ENCODE results near the gene MRAS.
"Not testable (repeated sequence)": the region's sequence is repeated elsewhere in the genome, so short reads cannot be mapped to it uniquely, and the experiment has no call there.

The MRAS gene

DNA sequence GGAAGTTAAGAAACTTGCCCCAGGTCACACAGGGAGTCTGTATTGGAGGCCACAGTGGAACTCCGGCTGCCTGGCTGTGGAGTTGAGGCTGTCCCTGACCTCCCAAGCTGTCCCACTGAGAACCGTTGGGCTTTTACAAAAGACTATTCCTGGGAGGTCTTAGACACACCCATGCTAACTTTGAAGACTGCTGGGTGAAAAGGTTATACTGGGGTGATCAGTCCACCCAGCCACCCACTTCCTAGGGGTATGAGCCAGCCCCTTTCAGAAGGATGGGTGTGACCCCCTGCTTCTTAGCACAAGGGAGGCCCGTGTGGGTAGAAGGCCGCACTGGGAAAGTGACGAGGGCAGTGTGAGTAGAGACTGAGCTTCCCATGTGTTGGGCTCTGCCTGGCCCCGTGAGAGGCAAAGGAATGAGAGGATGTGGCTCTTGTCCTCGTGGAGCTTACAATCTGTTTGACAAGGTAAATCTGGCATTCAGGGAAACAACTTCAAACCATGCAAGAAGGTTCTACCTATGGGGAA lies 19.0 kb downstream of the MRAS start:
- FAIRE-seq (no peak), DNase-seq (ENCODE audit: insufficient read length, low spot score) (no peak)
- no peak for TF ChIP-seq POLR2A (IDR thresholded peaks at IDR 0.05; ENCODE audit: low read depth, low read length)

DNA sequence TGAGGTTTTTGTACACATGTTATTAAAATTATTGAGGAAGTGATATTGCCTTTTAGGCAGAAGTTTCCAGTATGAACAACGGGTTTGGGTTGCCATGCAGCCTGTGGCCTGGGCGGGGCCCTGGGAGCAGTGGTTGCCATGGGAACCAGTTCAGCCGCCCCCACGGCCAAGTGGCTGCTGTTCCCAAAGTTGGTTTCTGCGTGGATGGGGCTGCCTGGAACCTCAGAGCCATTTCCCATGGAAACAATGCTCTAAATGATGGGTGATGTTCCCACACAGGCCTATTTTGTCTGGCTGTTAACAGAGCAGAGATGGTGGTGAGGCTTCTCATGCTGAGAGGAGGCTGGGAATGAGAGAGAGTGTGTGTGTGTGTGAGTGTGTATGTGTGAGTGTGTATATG lies 19.5 kb downstream of the MRAS start:
- no peak for FAIRE-seq

DNA sequence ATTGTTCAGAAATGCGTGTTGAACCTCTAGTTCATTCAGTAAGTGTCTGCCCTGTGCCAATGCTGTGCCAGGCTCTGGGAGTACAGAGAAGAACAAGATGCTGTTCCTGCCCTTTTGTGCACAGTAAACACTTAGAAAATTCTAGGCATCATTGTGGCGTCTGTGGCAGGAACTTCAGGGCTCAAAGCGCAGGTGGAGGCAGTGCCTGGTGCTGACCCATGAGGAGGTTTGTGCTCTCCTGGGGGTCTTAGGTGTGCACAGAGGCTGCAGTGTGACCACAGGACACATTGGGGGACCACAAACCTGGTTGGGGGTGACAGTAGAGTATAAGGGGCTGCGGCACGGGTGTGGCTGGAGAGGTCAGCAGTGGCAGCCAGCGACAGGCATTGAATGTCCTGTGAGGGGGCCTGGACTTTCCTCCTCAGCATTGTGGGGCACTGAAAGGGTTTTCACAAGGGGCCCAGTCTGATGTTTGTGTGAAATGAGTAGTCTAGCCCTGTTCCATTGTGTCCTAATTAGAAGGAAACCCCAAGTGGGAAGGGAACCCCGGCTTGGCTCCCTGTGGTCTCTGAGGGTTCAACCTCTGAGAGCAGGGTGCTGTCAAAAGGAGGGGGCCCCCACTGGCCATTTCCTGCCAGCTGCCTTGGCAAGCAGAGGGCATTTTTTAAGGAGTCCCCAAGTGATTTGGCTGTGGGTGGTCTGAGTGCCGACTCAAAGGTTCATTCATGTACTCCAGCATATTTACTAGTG lies 20.9 kb downstream of the MRAS start:
- FAIRE-seq (no peak), DNase-seq (ENCODE audit: insufficient read length, low spot score) (no peak)
- no peak for TF ChIP-seq POLR2A (IDR thresholded peaks at IDR 0.05; ENCODE audit: low read depth, low read length)

More for the DNA sequence above, 19.5 kb downstream of the MRAS start:
- TF ChIP-seq POLR2A (IDR thresholded peaks at IDR 0.05; ENCODE audit: low read depth, low read length), result no peak
- no peak for DNase-seq (ENCODE audit: insufficient read length, low spot score)

DNA sequence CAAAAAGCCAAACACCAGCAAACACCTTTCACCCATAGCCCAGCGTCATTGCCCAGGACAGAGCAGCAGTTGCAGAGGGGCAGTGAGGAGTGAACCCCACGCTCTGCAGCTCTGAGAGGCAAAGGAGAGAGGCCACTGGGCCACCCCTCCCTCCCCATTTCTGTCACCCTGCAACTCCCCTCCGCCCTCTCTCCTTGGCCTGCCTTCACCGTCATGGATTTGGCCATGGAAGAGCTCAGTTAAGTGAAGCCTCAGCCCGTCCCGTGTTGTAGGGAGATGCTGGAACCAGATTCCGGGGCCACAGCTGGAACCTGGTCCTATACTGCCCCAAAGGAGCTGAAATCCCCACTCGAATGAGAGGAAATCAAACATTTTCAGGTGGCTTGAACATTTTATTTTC lies 21.9 kb downstream of the MRAS start:
- TF ChIP-seq POLR2A (IDR thresholded peaks at IDR 0.05; ENCODE audit: low read depth, low read length), result no peak
- DNase-seq (ENCODE audit: insufficient read length, low spot score), result no peak
- FAIRE-seq, result no peak

DNA sequence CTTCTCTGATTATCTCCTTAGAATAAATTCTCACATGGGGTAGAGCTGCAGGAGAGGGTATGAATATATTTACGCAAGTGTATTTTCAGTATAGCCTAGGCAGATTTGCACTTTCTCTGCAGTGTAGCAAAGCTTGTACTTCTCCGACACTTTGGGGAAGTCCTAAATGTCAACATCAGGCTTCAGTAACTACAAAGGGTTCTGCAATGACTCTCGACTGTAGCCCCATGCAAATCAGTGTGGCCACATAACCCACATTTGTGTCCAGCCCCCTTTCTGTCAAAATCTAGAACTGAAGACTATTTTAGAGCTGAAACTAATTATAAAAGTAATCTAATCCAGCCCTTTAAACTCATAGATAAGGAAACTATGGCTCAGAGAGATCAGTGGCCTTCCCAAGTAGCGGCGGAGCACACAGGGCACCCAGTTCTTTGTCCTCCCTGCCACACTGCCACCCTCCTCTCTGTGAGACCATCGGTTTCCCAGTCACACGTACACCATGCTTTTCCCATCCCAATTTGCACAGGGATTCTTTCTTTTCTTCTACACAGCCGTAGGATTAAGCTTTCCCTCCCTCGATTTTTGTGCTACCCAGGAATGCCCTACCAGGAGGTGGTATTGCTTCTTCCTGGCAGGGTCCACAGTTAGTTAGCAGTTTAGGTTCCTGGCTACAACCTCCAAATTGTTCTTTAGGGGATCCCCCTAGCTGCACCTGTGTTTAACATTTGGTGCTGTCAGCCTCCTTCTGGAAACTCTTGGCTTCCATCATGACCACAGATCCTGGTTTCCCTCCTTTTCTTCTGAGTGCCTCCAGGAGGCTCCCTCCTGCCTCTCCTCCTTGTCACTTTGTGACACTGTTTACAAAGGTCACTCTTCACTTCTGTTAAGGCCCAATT lies 22.9 kb downstream of the MRAS start:
- FAIRE-seq, result no peak
- no peak for TF ChIP-seq POLR2A (IDR thresholded peaks at IDR 0.05; ENCODE audit: low read depth, low read length)
- DNase-seq (ENCODE audit: insufficient read length, low spot score), result no peak

DNA sequence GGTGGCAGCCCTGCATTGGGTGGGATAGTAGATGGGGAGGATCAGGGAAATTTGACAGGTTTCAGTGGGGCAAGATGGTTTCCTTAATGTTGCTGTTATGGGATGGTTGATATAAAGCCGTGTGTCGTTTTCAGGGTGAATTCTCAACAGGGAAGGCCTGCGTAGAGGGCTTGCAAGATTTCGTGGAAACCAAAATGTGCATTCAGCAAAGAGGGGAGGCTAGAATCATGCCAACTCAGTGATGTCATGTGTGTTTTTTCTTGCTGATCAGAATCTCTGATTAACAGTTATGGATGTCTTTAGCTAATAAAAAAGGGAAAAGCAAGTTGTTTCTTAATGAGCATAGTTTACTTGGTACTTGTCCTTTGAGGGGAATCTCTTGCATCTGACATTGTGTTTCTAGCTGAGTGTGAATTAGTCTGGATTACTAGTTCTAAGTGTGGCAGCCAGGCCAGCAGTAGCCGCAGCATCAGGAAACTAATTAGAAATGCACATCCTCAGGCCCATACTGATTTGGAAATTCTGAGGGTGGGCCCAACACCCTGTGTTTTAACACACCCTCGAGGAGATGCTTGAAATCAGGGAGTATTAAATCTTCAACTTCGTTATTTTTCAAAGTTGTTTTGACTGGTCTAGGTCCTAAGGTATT lies 24.8 kb downstream of the MRAS start:
- DNase-seq (ENCODE audit: insufficient read length, low spot score), result no peak
- no peak for TF ChIP-seq POLR2A (IDR thresholded peaks at IDR 0.05; ENCODE audit: low read depth, low read length)
- FAIRE-seq, result no peak

DNA sequence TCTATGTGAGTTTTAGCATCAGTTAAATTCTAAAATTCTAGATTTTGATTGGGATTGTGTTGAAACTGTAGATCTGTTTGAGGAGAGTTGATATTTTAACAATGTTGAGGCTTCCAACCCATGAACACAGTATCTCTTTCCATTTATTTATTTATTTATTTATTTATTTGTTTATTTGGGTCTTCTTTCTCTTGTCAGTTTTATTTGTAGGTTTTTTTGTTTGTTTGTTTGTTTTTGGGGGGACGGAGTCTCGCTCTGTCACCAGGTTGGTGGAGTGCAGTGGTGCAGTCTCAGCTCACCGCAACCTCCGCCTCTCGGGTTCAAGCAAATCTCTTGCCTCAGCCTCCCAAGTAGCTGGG lies 25.3 kb downstream of the MRAS start:
- DNase-seq (ENCODE audit: insufficient read length, low spot score), result no peak
- TF ChIP-seq POLR2A (IDR thresholded peaks at IDR 0.05; ENCODE audit: low read depth, low read length), result no peak
- FAIRE-seq, result no peak

DNA sequence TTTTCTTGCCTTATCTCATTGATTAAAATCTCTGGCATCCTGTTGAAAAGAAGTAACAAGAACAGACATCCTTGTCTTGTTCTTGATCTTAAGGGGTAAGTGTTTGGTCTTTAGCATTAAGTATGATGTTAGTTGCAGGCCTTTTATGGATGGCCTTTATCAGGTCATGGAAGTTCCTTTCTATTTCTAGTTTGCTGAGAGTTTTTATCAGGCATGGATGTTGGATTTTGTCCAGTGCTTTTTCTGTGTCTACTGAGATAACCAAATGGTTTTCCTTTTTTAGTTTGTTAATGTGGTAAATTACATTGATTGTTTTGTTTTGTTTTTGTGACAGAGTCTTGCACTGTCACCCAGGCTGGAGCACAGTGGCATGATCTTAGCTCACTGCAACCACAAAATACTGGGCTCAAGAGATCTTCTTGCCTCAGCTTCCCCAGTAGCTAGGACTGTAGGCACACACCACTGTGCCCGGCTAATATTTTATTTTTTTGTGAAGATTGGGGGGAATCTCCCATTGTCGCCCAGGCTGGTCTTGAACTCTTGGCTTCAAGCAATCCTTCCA lies 26.3 kb downstream of the MRAS start:
- no peak for TF ChIP-seq POLR2A (IDR thresholded peaks at IDR 0.05; ENCODE audit: low read depth, low read length)
- DNase-seq (ENCODE audit: insufficient read length, low spot score) (no peak), FAIRE-seq (no peak)

DNA sequence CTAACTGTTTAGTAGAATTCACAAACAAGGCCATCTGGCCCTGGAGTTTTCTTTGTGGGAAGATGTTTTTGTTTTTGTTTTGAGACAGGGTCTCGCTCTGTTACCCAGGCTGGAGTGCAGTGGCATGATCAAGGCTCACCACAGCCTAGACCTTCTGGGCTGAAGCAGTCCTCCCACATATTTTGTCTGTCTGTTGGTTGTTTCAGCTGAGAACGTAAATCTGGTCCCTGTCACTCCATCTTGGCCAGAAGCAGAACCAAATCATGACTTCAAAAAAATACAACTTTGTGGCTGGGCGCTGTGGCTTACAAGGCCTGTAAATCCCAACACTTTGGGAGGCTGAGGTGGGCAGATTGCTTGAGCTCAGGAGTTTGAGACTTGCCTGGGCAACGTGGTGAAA lies 27.1 kb downstream of the MRAS start:
- TF ChIP-seq POLR2A (IDR thresholded peaks at IDR 0.05; ENCODE audit: low read depth, low read length), result no peak
- DNase-seq (ENCODE audit: insufficient read length, low spot score) (no peak), FAIRE-seq (no peak)

DNA sequence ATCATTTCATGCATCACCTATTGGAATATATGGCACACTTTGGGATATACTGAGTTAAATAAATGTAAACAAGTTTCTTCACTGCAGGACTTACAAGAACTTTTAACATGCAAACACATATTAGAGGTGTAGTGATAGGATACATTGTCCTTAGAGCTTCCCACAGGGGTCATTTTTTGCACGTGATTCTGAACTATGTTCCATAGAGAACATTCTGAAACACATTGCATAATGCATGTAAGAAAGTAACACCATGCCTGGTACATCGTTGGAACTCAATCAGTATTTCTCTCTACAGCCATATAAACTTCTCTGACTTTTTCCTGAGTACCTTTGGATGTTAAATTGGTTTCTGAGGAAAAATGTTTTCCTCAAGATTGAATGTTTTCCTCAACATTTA lies 28.3 kb downstream of the MRAS start:
- DNase-seq (ENCODE audit: insufficient read length, low spot score) (no peak), FAIRE-seq (no peak)
- TF ChIP-seq POLR2A (IDR thresholded peaks at IDR 0.05; ENCODE audit: low read depth, low read length), result no peak

DNA sequence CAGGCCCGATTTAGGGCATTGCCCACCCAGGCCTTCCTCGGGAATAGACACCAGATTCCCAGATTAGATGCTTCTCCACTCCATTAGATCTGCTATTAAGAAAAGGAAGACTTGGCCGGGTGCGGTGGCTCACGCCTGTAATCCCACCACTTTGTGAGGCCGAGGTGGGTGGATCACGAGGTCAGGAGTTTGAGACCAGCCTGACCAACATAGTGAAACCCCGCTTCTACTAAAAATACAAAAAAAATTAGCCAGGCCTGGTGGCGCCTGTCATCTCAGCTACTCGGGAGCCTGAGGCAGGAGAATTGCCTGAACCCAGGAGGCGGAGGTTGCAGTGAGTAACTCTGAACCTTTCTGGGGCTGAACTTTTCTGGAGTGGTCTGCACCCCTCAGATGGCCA lies 28.8 kb downstream of the MRAS start:
- FAIRE-seq; DNase-seq (ENCODE audit: insufficient read length, low spot score): not testable (repeated sequence)

DNA sequence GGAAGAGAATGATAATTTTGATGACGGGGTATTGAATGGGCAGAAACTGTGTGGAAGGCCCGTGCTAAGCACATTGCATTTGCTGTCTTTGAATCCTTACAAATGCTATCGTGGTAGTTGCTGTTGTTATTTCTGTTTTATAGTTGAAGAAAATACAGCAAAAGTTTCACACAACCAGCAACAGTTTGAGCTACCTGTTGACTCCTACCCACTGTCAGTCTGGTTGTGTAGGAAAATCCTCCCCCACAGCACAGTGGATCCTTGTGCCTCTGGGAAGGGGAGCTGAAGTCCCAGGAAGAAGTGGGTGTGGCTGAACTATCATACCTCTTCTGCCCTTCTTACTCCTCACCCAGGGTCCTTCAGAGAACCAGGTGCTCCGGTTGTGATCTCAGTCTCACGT lies 29.4 kb downstream of the MRAS start:
- no peak for DNase-seq (ENCODE audit: insufficient read length, low spot score)
- TF ChIP-seq POLR2A (IDR thresholded peaks at IDR 0.05; ENCODE audit: low read depth, low read length), result no peak
- FAIRE-seq, result no peak

DNA sequence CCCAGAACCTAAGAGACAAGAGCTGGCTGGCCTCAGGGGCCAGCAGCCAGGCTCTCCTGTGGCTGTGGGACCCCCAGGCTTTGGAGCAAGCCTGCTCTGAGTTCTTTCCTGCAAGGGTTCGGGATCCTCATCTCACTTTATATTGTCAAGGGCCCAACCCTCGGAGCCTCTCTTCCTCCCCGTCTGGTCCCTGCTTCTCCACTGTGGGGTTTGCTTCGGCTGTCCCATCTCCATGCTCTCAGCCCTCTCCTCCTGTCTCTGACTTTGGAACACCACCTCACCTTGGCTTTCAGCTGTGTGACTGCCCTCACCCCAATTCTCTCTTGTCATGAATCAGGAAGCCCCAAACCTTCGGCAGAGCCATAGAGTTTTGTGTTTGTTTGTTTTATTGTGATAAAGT lies 30.0 kb downstream of the MRAS start:
- TF ChIP-seq POLR2A (IDR thresholded peaks at IDR 0.05; ENCODE audit: low read depth, low read length), result no peak
- FAIRE-seq, result no peak

DNA sequence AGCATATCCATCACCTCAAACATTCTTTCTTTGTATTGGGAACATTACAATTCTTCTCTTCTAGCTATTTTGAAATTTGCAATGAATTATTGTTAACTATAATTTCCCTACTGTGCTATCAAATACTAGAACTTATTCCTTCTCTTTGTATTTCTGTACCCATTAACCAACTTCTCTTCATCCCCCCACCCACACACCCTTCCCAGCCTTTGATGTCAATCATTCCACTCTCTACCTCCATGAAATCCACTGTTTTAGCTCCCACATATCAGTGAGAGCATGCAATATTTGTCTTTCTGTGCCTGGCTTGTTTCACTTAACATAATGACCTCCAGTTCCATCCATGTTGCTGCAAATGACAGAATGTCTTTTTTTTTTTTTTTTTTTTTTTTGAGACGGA lies 30.6 kb downstream of the MRAS start:
- no peak for TF ChIP-seq POLR2A (IDR thresholded peaks at IDR 0.05; ENCODE audit: low read depth, low read length)
- no peak for FAIRE-seq
- no peak for DNase-seq (ENCODE audit: insufficient read length, low spot score)

More for the DNA sequence above, 30.0 kb downstream of the MRAS start:
- DNase-seq (ENCODE audit: insufficient read length, low spot score), result no peak
